Stimulated activated CD8-positive, alpha-beta memory T cell treated with anti-CD3 and anti-CD28 coated beads, Interleukin-4, amount 100 ng/mL, for 1 hour (primary cell): ENCODE results near the gene PPP6R3.

Experiments used
- DNase-seq, 2 donors: peaks; one replicate each; pipeline ENCODE4 v3.0.0-alpha.2; 2020; ENCODE audit warnings: low read depth in 2 of 2, low spot score in 1 of 2

PPP6R3 gene, protein sequence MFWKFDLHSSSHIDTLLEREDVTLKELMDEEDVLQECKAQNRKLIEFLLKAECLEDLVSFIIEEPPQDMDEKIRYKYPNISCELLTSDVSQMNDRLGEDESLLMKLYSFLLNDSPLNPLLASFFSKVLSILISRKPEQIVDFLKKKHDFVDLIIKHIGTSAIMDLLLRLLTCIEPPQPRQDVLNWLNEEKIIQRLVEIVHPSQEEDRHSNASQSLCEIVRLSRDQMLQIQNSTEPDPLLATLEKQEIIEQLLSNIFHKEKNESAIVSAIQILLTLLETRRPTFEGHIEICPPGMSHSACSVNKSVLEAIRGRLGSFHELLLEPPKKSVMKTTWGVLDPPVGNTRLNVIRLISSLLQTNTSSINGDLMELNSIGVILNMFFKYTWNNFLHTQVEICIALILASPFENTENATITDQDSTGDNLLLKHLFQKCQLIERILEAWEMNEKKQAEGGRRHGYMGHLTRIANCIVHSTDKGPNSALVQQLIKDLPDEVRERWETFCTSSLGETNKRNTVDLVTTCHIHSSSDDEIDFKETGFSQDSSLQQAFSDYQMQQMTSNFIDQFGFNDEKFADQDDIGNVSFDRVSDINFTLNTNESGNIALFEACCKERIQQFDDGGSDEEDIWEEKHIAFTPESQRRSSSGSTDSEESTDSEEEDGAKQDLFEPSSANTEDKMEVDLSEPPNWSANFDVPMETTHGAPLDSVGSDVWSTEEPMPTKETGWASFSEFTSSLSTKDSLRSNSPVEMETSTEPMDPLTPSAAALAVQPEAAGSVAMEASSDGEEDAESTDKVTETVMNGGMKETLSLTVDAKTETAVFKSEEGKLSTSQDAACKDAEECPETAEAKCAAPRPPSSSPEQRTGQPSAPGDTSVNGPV

DNA sequence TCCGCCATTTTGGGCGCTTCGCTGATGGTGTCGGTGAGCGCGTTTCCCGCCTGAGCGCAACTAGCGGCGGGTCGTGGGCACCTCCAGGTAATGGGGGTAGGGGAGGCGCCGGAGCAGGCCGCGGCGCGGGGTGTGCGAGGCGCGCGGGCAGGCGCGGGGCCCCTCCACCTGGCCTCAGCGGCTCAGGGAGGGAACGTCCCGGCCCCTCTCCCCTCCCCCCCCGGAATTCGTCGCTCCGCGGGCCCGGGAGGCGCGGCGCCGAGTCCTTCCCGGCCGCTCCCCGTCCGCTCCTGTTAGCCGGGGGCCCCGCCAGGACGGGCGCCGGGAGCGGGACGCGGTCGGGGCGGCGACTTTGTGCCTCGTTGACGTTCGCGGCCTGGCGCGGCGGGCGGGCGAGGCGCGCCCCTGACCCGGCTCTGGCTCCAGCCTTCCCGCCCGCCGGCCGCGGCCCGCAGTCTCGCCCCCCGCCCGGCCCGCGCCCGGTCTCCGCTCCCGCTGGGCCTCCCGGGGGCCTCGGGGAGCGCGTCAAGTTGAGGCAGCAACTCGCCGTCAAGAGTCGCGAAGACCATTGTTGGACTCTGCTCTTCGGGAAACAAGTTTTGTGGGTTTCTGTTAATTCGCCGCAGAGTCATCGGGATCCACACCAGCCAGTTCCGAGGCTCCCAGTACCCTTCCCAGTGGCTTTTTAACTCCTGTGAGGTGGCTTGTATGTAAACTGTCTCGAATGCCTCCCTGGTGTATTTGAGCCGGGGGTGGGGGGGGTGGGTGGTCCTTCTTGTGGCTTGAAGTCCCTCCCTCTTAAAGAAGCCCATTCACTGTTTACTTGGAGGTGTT lies at the start of gene PPP6R3:
TSS of gene PPP6R3 (plus strand) at position 12 of the 834 bp plus-strand sequence. CDS start 76,913 bp downstream, outside the sequence.
- DNase-seq: no peak

GRCh38 chr11:68411501-68411991 lies 49.0 kb upstream of the PPP6R3 start:
- no peak for DNase-seq

GRCh38 chr11:68412593-68413475 lies 47.7 kb upstream of the PPP6R3 start:
- DNase-seq: no peak

DNA sequence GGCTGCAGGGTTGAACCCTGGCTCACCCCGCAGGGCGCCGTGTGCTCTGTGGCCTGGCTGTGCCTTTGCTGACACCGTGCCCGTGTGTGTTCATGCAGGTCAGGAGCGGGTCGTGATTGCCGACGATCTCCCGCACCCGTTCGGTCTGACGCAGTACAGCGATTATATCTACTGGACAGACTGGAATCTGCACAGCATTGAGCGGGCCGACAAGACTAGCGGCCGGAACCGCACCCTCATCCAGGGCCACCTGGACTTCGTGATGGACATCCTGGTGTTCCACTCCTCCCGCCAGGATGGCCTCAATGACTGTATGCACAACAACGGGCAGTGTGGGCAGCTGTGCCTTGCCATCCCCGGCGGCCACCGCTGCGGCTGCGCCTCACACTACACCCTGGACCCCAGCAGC lies 47.0 kb upstream of the PPP6R3 start:
- DNase-seq: no peak

DNA sequence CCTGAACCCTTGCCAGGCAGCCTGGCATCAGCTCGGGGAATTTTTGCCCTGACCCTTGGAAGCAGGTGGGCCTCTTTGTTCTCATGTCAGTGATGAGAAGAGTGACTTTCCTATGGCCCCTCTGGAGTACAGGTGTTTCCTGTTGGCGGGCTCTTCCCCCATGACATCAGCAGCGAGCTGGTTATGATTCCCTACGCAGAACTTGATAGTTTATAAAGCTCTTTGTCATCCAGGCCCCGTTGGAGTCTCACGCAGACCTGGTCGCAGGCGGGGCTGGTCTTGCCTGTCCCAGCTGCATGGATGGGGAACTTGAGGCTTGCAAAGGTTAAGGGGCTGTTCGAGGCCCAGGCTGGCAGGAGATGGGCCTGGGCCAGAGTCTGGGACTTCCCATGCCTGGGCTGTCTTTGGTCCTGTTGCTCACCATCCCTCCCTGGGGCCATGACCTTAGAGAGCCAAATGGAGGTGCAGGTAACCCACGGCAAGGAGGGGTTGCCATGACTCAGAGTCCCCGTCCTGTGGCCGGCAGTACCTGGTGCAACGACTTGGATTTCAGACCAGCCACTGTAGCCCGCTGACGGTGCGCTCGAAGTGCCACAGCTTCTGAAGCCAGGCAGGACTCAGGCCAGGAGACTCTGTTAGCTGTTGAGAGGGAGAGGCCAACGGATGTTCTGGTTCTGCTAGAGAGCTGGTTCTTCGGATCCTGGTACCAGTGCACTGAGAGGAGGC lies 45.9 kb upstream of the PPP6R3 start:
- no peak for DNase-seq

- no peak for DNase-seq
These were observed 44.4 kb upstream of the PPP6R3 start for GRCh38 chr11:68416070-68416578.

GRCh38 chr11:68418648-68419047 lies 41.9 kb upstream of the PPP6R3 start:
- DNase-seq: no peak

DNA sequence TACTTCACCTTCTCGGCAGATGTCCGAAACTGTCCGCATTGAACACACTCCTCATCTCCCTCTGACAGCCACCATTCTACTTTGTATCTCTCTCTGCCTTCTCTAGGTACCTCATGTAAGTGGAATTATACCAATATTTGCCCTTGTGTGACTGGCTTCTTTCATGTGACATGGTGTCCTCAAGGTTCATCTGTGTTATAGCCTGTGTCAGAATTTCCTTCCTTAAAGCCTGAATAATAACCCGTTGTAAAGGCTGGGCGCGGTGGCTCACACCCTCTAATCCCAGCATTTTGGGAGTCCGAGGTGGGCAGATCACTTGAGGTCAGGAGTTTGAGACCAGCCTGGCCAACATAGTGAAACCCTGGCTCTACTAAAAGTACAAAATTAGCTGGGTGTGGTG lies 40.4 kb upstream of the PPP6R3 start:
- no peak for DNase-seq

- no peak for DNase-seq
These were observed 37.1 kb upstream of the PPP6R3 start for GRCh38 chr11:68423481-68423880.

DNA sequence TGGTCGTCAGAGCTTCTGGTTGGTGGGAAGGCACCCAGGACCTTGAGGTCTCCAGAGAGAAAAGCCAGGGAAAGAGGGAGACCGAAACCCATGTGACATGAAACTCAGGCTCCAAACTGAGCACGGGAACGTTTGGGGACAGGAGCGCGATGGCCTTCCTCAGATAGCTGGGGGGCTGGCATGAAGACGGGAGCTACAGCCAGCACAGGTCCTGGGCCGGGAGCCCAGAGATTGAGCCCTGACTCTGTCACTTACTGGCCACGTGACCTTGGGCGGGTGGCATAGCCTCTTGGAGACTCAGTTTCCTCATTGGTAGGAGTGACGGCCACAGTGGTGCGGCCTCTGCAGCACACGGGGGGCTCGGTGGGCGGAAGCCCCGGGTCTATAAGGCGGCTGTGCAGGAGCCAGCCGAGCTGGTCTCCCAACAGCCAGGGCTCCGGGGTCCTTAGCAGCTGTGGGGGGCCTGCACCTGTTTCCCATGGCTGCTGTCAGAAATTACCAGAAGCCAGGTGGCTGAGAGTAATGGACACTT lies 36.4 kb upstream of the PPP6R3 start:
- no peak for DNase-seq

GRCh38 chr11:68424981-68425865 lies 35.3 kb upstream of the PPP6R3 start:
- no peak for DNase-seq

DNA sequence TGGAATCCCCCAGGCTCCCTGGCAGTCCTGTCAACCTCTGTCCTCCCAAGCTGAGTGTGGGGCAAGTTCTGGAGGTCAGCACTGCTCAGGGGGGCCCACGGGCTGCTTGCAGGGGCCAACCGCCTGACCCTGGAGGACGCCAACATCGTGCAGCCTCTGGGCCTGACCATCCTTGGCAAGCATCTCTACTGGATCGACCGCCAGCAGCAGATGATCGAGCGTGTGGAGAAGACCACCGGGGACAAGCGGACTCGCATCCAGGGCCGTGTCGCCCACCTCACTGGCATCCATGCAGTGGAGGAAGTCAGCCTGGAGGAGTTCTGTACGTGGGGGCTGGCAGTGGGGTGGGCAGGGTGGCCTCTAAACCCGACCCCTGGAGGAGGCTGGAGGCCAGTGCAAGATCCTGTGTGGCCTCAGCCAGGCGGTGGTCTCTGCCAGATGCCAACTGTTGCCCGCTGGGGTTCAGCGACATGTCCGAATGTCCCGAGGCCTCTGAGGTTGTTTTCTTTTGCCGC lies 34.6 kb upstream of the PPP6R3 start:
- no peak for DNase-seq

- no peak for DNase-seq
These were observed 30.9 kb upstream of the PPP6R3 start for GRCh38 chr11:68429661-68430060.

GRCh38 chr11:68430384-68430783 lies 30.2 kb upstream of the PPP6R3 start:
- no peak for DNase-seq

- no peak for DNase-seq
These were observed 29.8 kb upstream of the PPP6R3 start for GRCh38 chr11:68430801-68431200.

- no peak for DNase-seq
These were observed 28.4 kb upstream of the PPP6R3 start for GRCh38 chr11:68431984-68432645.

- no peak for DNase-seq
These were observed 27.7 kb upstream of the PPP6R3 start for GRCh38 chr11:68432874-68433273.
